Heart left ventricle (tissue), 13 donors: ENCODE measurements around the gene HSPD1.

Experiments used
- POLR2A ChIP-seq, 2 donors: fragments of 450-650 bp; IDR thresholded peaks; one replicate each; pipeline ENCODE4 v1.6.1; 2017; ENCODE audit warnings: antibody characterized with exemption in 2 of 2, mild to moderate bottlenecking in 2 of 2, moderate library complexity in 2 of 2
- TF ChIP-seq, protein P1 (sequence below), 12 donors: fragments of 200-600 bp; sonication (generic) in 4 of 12; IDR thresholded peaks; one replicate each; pipeline versions ENCODE4 v1.5.0 to v1.8.0; 2018 to 2022; ENCODE audit warnings: antibody characterized with exemption in 12 of 12, mild to moderate bottlenecking in 5 of 12
- donor health status: ischemic (EF 13 %, LVEDD 7.1; RV severe dilation, severe dysfunction).
- donor health status: DM: no; HTN: yes; CAD: no.
- donor health status: DM: no; HTN: no; CAD: no.
- donor health status: ischemic (EF 25% LVEDD 6.9; RV normal size, moderate dysfunction).
- donor health status: ischemic (EF 25% LVEDD 5.7; RV mildly dilated, moderate dysfunction).
- donor health status: ischemic (EF 35%, LVEDD 5.7; RV mildly dilated, moderate dysfunction).
- donor health status: nonischemic (EF 11% LVEDD 7.7; RV severe dilation, severe dysfunction).
- donor health status: DM: yes; HTN: yes; CAD: no.
- donor health status: PGD.
- donor health status: ischemic (EF 29% LVEDD 5.4; RV normal size, mild dysfunction).
- donor health status: nonischemic (EF 23%, LVEDD 6.1; RV moderate dilation, normal function).

DNA sequence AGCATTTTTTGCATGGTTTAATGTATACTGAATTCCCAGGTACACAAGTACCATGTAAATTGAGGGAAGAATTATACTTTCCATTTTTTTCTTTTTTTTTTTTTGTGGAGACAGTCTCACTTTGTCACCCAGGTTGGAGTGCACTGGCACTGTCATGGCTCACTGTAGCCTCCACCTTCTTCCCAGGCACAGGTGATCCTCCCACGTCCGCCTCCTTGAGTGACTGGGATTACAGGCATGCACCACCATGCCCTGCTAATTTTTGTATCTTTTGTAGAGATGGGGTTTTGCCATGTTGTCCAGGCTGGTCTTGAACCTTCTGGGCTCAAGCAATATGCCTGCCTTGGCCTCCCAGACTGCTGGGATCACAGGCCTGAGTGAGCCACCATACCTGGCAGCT is 4.4 kb upstream of the HSPD1 start:
- no peak for TF ChIP-seq POLR2A (IDR thresholded peaks at IDR 0.05)
- TF ChIP-seq, protein P1, sequence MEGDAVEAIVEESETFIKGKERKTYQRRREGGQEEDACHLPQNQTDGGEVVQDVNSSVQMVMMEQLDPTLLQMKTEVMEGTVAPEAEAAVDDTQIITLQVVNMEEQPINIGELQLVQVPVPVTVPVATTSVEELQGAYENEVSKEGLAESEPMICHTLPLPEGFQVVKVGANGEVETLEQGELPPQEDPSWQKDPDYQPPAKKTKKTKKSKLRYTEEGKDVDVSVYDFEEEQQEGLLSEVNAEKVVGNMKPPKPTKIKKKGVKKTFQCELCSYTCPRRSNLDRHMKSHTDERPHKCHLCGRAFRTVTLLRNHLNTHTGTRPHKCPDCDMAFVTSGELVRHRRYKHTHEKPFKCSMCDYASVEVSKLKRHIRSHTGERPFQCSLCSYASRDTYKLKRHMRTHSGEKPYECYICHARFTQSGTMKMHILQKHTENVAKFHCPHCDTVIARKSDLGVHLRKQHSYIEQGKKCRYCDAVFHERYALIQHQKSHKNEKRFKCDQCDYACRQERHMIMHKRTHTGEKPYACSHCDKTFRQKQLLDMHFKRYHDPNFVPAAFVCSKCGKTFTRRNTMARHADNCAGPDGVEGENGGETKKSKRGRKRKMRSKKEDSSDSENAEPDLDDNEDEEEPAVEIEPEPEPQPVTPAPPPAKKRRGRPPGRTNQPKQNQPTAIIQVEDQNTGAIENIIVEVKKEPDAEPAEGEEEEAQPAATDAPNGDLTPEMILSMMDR (IDR thresholded peaks at IDR 0.05) = no peak
